ENCODE results near the gene PLA2G6. TPM values are rescaled to one million over a fixed set of nuclear protein-coding genes. Genes with fewer than 3 reads are reported as not detected.
A peak's percentile ranks its signal among the peaks of the same experiment; 100 is the strongest.

PLA2G6 gene
- total RNA-seq, 1 donor from 2014 or later, result 52.4 TPM

DNA sequence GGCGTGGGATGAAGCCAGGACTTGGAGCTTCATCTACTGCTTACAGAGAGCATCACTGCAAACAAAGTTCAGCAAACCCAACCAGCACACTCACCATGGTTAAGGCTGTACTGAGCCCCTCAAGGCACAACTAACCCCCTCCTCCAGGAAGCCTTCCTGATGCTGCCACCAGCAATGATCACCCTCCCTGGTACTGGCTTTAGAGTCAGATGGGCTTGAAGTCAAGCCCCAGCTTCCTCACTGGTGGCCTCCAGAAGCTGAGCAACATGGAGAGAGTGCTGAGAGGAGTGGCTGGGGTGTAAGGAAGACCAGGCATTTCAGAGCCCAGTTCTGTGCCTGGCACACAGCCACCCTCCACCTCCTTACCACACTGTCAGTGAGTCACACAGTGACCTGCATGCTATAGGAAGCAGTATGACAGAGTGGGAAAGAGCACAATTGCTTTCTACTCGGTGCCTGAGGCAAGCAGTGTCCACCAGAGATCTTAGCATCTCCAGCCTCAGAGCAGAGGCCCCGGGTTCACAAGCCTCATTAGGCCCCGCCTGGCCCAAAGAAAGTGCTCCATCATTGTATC, 46.4 kb downstream of the PLA2G6 start:
- no peak for ATAC-seq
- H3K4me3 ChIP-seq, result no peak overlapping the region
- peaks cover 19% of the 10 kb centered on the region for H3K36me3 ChIP-seq
- intact Hi-C loops (cut with DNase I), result no loop called here
- no peaks in the 10 kb centered on the region for H3K27me3 ChIP-seq
- TF ChIP-seq, protein P1, sequence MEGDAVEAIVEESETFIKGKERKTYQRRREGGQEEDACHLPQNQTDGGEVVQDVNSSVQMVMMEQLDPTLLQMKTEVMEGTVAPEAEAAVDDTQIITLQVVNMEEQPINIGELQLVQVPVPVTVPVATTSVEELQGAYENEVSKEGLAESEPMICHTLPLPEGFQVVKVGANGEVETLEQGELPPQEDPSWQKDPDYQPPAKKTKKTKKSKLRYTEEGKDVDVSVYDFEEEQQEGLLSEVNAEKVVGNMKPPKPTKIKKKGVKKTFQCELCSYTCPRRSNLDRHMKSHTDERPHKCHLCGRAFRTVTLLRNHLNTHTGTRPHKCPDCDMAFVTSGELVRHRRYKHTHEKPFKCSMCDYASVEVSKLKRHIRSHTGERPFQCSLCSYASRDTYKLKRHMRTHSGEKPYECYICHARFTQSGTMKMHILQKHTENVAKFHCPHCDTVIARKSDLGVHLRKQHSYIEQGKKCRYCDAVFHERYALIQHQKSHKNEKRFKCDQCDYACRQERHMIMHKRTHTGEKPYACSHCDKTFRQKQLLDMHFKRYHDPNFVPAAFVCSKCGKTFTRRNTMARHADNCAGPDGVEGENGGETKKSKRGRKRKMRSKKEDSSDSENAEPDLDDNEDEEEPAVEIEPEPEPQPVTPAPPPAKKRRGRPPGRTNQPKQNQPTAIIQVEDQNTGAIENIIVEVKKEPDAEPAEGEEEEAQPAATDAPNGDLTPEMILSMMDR (IDR thresholded peaks at IDR 0.05), result no peak
- H3K4me1 ChIP-seq, result no peaks in the 10 kb centered on the region
- DNase-seq, result peak; percentile 46
- H3K27ac ChIP-seq, result no peak overlapping the region
- H3K9me3 ChIP-seq, result no peaks in the 10 kb centered on the region

DNA sequence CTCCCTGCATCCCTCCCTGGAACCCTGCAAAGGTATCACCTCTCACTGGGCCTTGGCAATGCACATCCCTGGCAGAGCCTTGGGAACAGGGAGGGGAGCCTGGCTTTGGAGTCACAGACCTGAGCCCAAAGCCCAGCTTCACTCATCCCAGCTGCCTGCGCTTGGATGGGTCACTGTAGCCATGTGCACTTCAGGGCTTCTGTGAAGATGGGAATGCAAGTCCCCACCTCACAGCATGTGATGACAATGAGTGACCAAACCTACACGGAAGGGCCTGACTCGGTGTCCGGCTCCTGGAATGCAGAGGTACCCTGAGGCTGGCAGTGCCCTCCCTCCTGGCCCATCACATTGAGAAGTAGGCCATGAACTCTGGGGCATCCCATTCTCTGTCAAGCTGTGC, 48.3 kb downstream of the PLA2G6 start:
- Histone ChIP-seq H3K36me3 (peaks cover 19% of the 10 kb centered on the region), H3K27ac (no peak overlapping the region), H3K4me1 (no peaks in the 10 kb centered on the region), H3K9me3 (no peaks in the 10 kb centered on the region), H3K27me3 (no peaks in the 10 kb centered on the region), H3K4me3 (no peak overlapping the region)
- DNase-seq (peak; percentile 56), ATAC-seq (no peak)
- intact Hi-C loops (cut with DNase I), result no loop called here
- TF ChIP-seq, protein P1 (IDR thresholded peaks at IDR 0.05), result no peak

DNA sequence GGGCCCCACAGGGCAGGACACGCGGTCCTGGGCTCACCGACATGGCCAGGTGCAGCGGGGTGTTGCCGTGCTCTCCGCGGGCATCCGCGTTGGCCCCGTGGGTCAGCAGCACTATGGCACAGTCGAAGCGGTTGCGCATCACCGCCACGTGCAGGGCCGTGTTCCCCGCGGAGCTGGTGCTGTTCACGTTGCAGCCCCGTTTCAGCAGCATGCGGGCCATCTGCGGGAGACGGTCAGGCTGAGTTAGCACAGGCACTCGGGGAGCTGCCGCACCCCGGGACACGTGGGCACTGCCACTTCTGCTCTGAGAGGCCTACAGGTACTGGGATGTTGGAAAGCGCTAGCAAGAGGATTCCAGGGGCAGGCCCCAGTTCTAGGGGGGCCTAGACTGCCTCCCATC, 48.8 kb downstream of the PLA2G6 start:
- intact Hi-C loops (cut with DNase I), result no loop called here
- no peaks in the 10 kb centered on the region for H3K27me3 ChIP-seq
- no peaks in the 10 kb centered on the region for H3K9me3 ChIP-seq
- no peak overlapping the region for H3K4me3 ChIP-seq
- H3K36me3 ChIP-seq, result peaks cover 19% of the 10 kb centered on the region
- ATAC-seq (no peak), DNase-seq (peak; percentile 62)
- H3K4me1 ChIP-seq, result no peaks in the 10 kb centered on the region
- H3K27ac ChIP-seq, result no peak overlapping the region
- TF ChIP-seq, protein P1 (IDR thresholded peaks at IDR 0.05), result no peak

DNA sequence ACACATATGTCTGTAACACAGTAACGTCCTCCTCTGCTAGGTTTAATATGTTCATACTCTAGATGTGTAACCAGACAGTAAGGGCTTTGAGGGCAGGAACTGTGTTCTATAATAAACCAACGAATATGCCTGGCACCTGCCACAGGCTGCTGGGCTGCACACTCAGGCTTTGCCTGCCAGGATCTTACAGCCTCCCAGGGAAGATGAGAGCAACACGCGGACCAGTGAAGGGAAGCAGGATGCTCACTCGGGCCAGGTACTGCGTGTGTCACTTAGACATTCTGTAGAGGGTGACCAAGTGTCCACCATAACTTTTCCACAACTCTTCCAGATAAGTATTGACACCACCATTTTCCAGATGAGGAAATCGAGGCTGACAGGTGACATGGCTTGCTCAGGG, 49.5 kb downstream of the PLA2G6 start:
- no peak overlapping the region for H3K27ac ChIP-seq
- H3K4me1 ChIP-seq, result no peaks in the 10 kb centered on the region
- H3K4me3 ChIP-seq, result no peak overlapping the region
- DNase-seq, result peak; percentile 29
- ATAC-seq, result no peak
- TF ChIP-seq, protein P1 (IDR thresholded peaks at IDR 0.05), result no peak
- peaks cover 19% of the 10 kb centered on the region for H3K36me3 ChIP-seq
- intact Hi-C loops (cut with DNase I), result no loop called here
- no peaks in the 10 kb centered on the region for H3K27me3 ChIP-seq
- no peaks in the 10 kb centered on the region for H3K9me3 ChIP-seq

DNA sequence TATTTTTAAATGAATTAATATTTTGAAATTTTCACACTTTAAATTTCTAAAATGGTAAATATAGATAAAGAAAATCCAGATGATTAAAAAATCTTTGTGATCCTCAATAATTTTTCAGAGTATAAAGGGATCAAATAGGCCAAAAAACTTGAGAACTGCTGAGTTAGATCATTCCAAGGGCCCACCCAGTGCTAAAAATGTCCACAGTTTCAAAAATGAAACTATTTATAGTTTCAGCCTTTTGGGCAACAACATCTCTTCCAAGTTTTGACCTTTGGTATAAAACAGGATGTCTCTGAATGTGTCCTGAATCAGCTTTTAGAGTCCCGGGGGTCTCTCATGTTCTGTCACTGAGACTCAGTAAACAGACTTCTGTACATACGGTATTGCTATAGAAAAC, 50.2 kb downstream of the PLA2G6 start:
- TF ChIP-seq, protein P1 (IDR thresholded peaks at IDR 0.05), result no peak

DNA sequence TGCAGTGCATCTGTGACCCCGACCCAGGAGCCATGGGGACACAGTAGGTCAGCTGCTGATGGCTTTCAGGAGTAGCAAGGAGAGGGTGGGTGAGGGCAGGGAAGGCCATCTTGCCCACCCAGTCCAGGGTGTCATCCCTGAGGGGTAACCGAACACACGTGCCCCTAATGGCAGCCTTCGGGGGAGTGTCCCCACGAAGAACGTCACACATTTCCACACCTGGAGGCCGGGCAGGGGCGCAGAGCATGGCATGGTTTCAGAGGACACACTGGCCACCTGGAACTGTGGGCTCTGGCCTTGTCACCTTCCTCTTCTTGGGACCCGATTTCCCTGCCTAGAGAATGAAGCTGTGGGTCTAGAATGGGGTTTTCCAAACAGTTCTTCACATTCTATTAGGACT, 51.8 kb downstream of the PLA2G6 start:
- intact Hi-C loops (cut with DNase I), result no loop called here
- peaks cover 9% of the 10 kb centered on the region for H3K36me3 ChIP-seq
- H3K4me1 ChIP-seq, result no peaks in the 10 kb centered on the region
- TF ChIP-seq, protein P1 (IDR thresholded peaks at IDR 0.05), result no peak
- ATAC-seq, result no peak
- no peaks in the 10 kb centered on the region for H3K27me3 ChIP-seq
- H3K27ac ChIP-seq, result no peak overlapping the region
- no peaks in the 10 kb centered on the region for H3K9me3 ChIP-seq
- DNase-seq, result no peak
- H3K4me3 ChIP-seq, result no peak overlapping the region

More for the DNA sequence above, 50.2 kb downstream of the PLA2G6 start:
- Histone ChIP-seq H3K4me1 (no peaks in the 10 kb centered on the region), H3K4me3 (no peak overlapping the region), H3K36me3 (peaks cover 19% of the 10 kb centered on the region), H3K9me3 (no peaks in the 10 kb centered on the region), H3K27ac (no peak overlapping the region), H3K27me3 (no peaks in the 10 kb centered on the region)
- DNase-seq (no peak), ATAC-seq (no peak)
- intact Hi-C loops (cut with DNase I), result no loop called here

Data from upper lobe of right lung (tissue), 1 donor.